HCT116 (cell line): ENCODE results near the gene C2. TPM values are rescaled to one million over a fixed set of nuclear protein-coding genes. Genes with fewer than 3 reads are reported as not detected.

Source experiments
- ATAC-seq: fragments of 200-7000 bp; cut with Tn5 transposase; 2 replicates; pipeline ENCODE4 v1.9.1; 2020; ENCODE audit warnings: mild to moderate bottlenecking, moderate library complexity
- BruUV-seq: library from RNA; stranded (reverse); fragments of 400-500 nt; replicated peaks from 2 replicates; lab custom pipeline; 2021; lab: Mats Ljungman, UMichigan
- CTCF ChIA-PET: fragments of 300-600 bp; sonication (Branson Sonifier 250); formaldehyde crosslinking; loops from one replicate; lab custom pipeline; 2021; ENCODE audit warnings: antibody characterized with exemption; lab: Charles Lee
- POLR2A ChIA-PET: fragments of 300-600, 350-600 bp; sonication (Branson Sonifier 250); formaldehyde crosslinking; loops from one replicate; lab custom pipeline; 2021; ENCODE audit warnings: antibody characterized with exemption; lab: Charles Lee
- RAD21 ChIA-PET, 2 experiments: fragments of 300-600 bp; sonication (Branson Sonifier 250); formaldehyde crosslinking; loops; one replicate each; lab custom pipeline; 2023; ENCODE audit warnings: low total read pairs in 2 of 2; ENCODE audit not compliant: uncharacterized antibody in 2 of 2, unreplicated experiment in 2 of 2, low non-redundant PET in 1 of 2; lab: Charles Lee
- DNase-seq: peaks from one replicate; pipeline ENCODE4 v3.0.0-alpha.2; 2010; ENCODE audit warnings: low read depth, low spot score
- H2AFZ ChIP-seq: fragments of 200-600 bp; shearing (Covaris generic), sonication (generic); 2 replicates; pipeline ENCODE4 v1.6.1; 2017; ENCODE audit warnings: low read depth, mixed run types, mixed read lengths, antibody characterized with exemption, low read length; ENCODE audit not compliant: poor library complexity, severe bottlenecking
- H3K27ac ChIP-seq: 2 replicates; pipeline ENCODE4 v1.5.1; 2012; ENCODE audit warnings: low read depth, low read length
- H3K27me3 ChIP-seq: fragments of 200-600 bp; sonication (generic); 2 replicates; pipeline ENCODE4 v1.6.1; 2016; ENCODE audit warnings: mixed run types, low read length, mixed read lengths; ENCODE audit not compliant: insufficient read depth
- H3K36me3 ChIP-seq, 2 experiments: fragments of 200-500 bp in 1 of 2; fragments of 200-600 bp in 1 of 2; sonication (Bioruptor generic) in 1 of 2; sonication (generic) in 1 of 2; 2 replicates each; pipeline versions ENCODE4 v1.5.1 to v1.6.1; 2014 to 2016; ENCODE audit warnings: low read length in 2 of 2, inconsistent platforms in 1 of 2, mixed read lengths in 1 of 2, mixed run types in 1 of 2; ENCODE audit not compliant: insufficient read depth in 2 of 2, control insufficient read depth in 1 of 2
- H3K4me1 ChIP-seq, 2 experiments: fragments of 200-600 bp in 1 of 2; sonication (generic) in 1 of 2; 2 replicates each; pipeline versions ENCODE4 v1.5.1 to v1.6.1; 2012 to 2017; ENCODE audit warnings: low read length in 2 of 2, inconsistent platforms in 1 of 2, mild to moderate bottlenecking in 1 of 2, mixed read lengths in 1 of 2, mixed run types in 1 of 2, moderate library complexity in 1 of 2; ENCODE audit not compliant: insufficient read depth in 2 of 2, control insufficient read depth in 1 of 2
- H3K4me2 ChIP-seq: fragments of 200-600 bp; sonication (generic); 2 replicates; pipeline ENCODE4 v1.6.1; 2017; ENCODE audit warnings: mixed run types, low read length, mixed read lengths
- H3K4me3 ChIP-seq, 2 experiments: fragments of 200-600 bp in 1 of 2; sonication (generic) in 1 of 2; replicated peaks in 1 of 2; 2 replicates each; pipeline ENCODE4 v1.5.1; 2011 to 2016; ENCODE audit warnings: low read length in 2 of 2, control low read depth in 1 of 2, low read depth in 1 of 2, mild to moderate bottlenecking in 1 of 2, mixed read lengths in 1 of 2, mixed run types in 1 of 2
- H3K79me2 ChIP-seq: fragments of 200-600 bp; sonication (generic); 2 replicates; pipeline ENCODE4 v1.6.1; 2017; ENCODE audit warnings: mild to moderate bottlenecking, mixed run types, low read length, moderate library complexity, mixed read lengths; ENCODE audit not compliant: insufficient read depth
- H3K9ac ChIP-seq: fragments of 200-600 bp; sonication (generic); 2 replicates; pipeline ENCODE4 v1.6.1; 2016; ENCODE audit warnings: low read length, mixed read lengths
- H3K9me2 ChIP-seq: fragments of 200-600 bp; sonication (generic), shearing (Covaris generic); 2 replicates; pipeline ENCODE4 v1.6.1; 2017; ENCODE audit warnings: mixed run types, mild to moderate bottlenecking, moderate library complexity; ENCODE audit not compliant: insufficient read depth
- H3K9me3 ChIP-seq, 2 experiments: fragments of 200-500 bp in 1 of 2; fragments of 200-600 bp in 1 of 2; sonication (Bioruptor generic) in 1 of 2; sonication (generic) in 1 of 2; 2 replicates each; pipeline ENCODE4 v1.6.1; 2014 to 2017; ENCODE audit warnings: low read length in 2 of 2, mixed read lengths in 2 of 2, inconsistent platforms in 1 of 2, low read depth in 1 of 2, mild to moderate bottlenecking in 1 of 2, mixed run types in 1 of 2, moderate library complexity in 1 of 2; ENCODE audit not compliant: control insufficient read depth in 1 of 2, insufficient read depth in 1 of 2
- H4K20me1 ChIP-seq: fragments of 200-600 bp; sonication (generic), shearing (Covaris generic); 2 replicates; pipeline ENCODE4 v1.6.1; 2017; ENCODE audit warnings: mixed run types, mild to moderate bottlenecking, moderate library complexity; ENCODE audit not compliant: insufficient read depth
- CBX3 ChIP-seq: IDR thresholded peaks from 2 replicates; pipeline ENCODE4 v1.6.1; 2012; ENCODE audit warnings: low read depth
- CEBPB ChIP-seq: IDR thresholded peaks from 2 replicates; pipeline ENCODE4 v1.6.1; 2012; ENCODE audit warnings: low read depth
- EGR1 ChIP-seq: IDR thresholded peaks from 2 replicates; pipeline ENCODE4 v1.6.1; 2012; ENCODE audit warnings: low read depth
- ELF1 ChIP-seq: IDR thresholded peaks from 2 replicates; pipeline ENCODE4 v1.6.1; 2012; ENCODE audit warnings: low read depth, borderline replicate concordance
- JUND ChIP-seq: IDR thresholded peaks from 2 replicates; pipeline ENCODE4 v1.6.1; 2012
- RAD21 ChIP-seq: IDR thresholded peaks from 2 replicates; pipeline ENCODE4 v1.6.1; 2012; ENCODE audit warnings: low read depth, mild to moderate bottlenecking
- SIN3A ChIP-seq: IDR thresholded peaks from 2 replicates; pipeline ENCODE4 v1.6.1; 2012; ENCODE audit warnings: low read depth
- SP1 ChIP-seq: IDR thresholded peaks from 2 replicates; pipeline ENCODE4 v1.6.1; 2012; ENCODE audit warnings: low read depth
- TCF7L2 ChIP-seq: IDR thresholded peaks from 2 replicates; pipeline ENCODE4 v1.7.0; 2011; ENCODE audit warnings: borderline replicate concordance, inconsistent platforms; ENCODE audit not compliant: insufficient read depth, insufficient read length; ENCODE audit errors: extremely low read depth
- ZNF274 ChIP-seq: fragments of 200-500 bp; sonication (Bioruptor generic); IDR thresholded peaks from 2 replicates; pipeline ENCODE4 v1.6.1; 2014; ENCODE audit warnings: mild to moderate bottlenecking, low read depth, low read length, inconsistent platforms
- intact Hi-C: fragments of 100-400 bp; cut with micrococcal nuclease; formaldehyde crosslinking; loops from 2 replicates; pipeline ENCODE4 v1.10.0; 2022
- total RNA-seq: library from RNA; stranded (reverse); gene quantifications from one replicate; pipeline ENCODE4 v1.2.1, GENCODE V29; 2021; ENCODE audit not compliant: unreplicated experiment
- TF ChIP-seq, protein P1 (sequence below): IDR thresholded peaks from 2 replicates; pipeline ENCODE4 v1.6.1; 2011; ENCODE audit warnings: mild to moderate bottlenecking, low read length, moderate library complexity; ENCODE audit not compliant: insufficient replicate concordance; ENCODE audit errors: extremely low read depth
- TF ChIP-seq, protein P2 (sequence below), 3 experiments: fragments of 200-600 bp in 1 of 3; sonication (generic) in 1 of 3; IDR thresholded peaks in 2 of 3; conservative IDR thresholded peaks in 1 of 3; 2 replicates each; pipeline ENCODE4 v1.5.1; 2012 to 2017; ENCODE audit warnings: low read depth in 2 of 3, low read length in 2 of 3, antibody characterized with exemption in 1 of 3, borderline replicate concordance in 1 of 3, control low read depth in 1 of 3, mild to moderate bottlenecking in 1 of 3, mixed read lengths in 1 of 3, mixed run types in 1 of 3, moderate library complexity in 1 of 3; ENCODE audit not compliant: insufficient read depth in 1 of 3
- TF ChIP-seq, protein P3 (sequence below): IDR thresholded peaks from 2 replicates; pipeline ENCODE4 v1.6.1; 2012
- TF ChIP-seq, protein P4 (sequence below): IDR thresholded peaks from 2 replicates; pipeline ENCODE4 v1.6.1; 2012; ENCODE audit warnings: low read depth

C2 gene
- total RNA-seq, 1 experiment from 2014 or later = 3.1 TPM

DNA sequence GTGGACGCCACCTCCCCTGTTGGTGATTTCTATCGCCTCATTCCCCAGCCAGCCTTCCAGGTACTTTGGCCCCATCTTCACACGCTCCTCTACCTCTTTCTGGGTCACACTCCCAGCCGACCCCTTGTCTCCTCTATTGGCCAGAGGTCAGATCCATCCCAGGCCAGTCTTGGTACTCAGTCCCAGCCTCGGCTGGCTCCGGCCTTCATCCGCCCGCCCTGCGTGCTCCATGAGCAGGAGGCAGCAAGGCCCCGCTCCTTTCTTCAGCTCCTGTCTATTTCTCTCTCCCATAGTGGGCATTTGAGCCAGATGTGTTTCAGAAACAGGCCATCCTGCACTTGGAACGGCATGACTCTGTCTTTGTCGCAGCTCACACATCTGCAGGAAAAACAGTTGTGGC is 34.1 kb downstream of the C2 start:
- intact Hi-C loops = no loop called here
- Histone ChIP-seq H3K9me3 (no peaks in the 10 kb centered on the region), H4K20me1 (no peaks in the 10 kb centered on the region), H3K9me2 (no peaks in the 10 kb centered on the region), H3K27ac (no peak overlapping the region), H3K79me2 (peaks cover 38% of the 10 kb centered on the region), H3K36me3 (peaks cover 36 to 43% of the 10 kb centered on the region in 2 experiments), H3K4me3 (no peak overlapping the region), H3K27me3 (no peaks in the 10 kb centered on the region), H3K9ac (no peak overlapping the region), H3K4me1 (peaks cover 14 to 17% of the 10 kb centered on the region in 2 experiments), H3K4me2 (no peak overlapping the region), H2AFZ (no peak overlapping the region)
- no TSS peak for BruUV-seq
- no peak for ATAC-seq
- RAD21 ChIA-PET = no interaction called here
- POLR2A ChIA-PET = no interaction called here
- DNase-seq = no peak
- CTCF ChIA-PET = no interaction called here
- TF ChIP-seq, protein P1, sequence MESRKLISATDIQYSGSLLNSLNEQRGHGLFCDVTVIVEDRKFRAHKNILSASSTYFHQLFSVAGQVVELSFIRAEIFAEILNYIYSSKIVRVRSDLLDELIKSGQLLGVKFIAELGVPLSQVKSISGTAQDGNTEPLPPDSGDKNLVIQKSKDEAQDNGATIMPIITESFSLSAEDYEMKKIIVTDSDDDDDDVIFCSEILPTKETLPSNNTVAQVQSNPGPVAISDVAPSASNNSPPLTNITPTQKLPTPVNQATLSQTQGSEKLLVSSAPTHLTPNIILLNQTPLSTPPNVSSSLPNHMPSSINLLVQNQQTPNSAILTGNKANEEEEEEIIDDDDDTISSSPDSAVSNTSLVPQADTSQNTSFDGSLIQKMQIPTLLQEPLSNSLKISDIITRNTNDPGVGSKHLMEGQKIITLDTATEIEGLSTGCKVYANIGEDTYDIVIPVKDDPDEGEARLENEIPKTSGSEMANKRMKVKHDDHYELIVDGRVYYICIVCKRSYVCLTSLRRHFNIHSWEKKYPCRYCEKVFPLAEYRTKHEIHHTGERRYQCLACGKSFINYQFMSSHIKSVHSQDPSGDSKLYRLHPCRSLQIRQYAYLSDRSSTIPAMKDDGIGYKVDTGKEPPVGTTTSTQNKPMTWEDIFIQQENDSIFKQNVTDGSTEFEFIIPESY = no peak
- no peak for TF ChIP-seq RAD21
- TF ChIP-seq CEBPB = no peak
- TF ChIP-seq SIN3A = no peak
- TF ChIP-seq ZNF274 = no peak
- no peak for TF ChIP-seq ELF1
- TF ChIP-seq, protein P2, sequence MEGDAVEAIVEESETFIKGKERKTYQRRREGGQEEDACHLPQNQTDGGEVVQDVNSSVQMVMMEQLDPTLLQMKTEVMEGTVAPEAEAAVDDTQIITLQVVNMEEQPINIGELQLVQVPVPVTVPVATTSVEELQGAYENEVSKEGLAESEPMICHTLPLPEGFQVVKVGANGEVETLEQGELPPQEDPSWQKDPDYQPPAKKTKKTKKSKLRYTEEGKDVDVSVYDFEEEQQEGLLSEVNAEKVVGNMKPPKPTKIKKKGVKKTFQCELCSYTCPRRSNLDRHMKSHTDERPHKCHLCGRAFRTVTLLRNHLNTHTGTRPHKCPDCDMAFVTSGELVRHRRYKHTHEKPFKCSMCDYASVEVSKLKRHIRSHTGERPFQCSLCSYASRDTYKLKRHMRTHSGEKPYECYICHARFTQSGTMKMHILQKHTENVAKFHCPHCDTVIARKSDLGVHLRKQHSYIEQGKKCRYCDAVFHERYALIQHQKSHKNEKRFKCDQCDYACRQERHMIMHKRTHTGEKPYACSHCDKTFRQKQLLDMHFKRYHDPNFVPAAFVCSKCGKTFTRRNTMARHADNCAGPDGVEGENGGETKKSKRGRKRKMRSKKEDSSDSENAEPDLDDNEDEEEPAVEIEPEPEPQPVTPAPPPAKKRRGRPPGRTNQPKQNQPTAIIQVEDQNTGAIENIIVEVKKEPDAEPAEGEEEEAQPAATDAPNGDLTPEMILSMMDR (IDR thresholded peaks at IDR 0.05 in 2 of 3, conservative IDR thresholded peaks at IDR 0.05 in 1 of 3; ENCODE audit: borderline replicate concordance in 1 of 3, insufficient read depth in 1 of 3, low read depth in 2 of 3, low read length in 2 of 3) = no peak
- no peak for TF ChIP-seq EGR1
- TF ChIP-seq, protein P3, sequence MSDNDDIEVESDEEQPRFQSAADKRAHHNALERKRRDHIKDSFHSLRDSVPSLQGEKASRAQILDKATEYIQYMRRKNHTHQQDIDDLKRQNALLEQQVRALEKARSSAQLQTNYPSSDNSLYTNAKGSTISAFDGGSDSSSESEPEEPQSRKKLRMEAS = no peak
- TF ChIP-seq TCF7L2 = no peak
- TF ChIP-seq CBX3 = no peak
- TF ChIP-seq, protein P4, sequence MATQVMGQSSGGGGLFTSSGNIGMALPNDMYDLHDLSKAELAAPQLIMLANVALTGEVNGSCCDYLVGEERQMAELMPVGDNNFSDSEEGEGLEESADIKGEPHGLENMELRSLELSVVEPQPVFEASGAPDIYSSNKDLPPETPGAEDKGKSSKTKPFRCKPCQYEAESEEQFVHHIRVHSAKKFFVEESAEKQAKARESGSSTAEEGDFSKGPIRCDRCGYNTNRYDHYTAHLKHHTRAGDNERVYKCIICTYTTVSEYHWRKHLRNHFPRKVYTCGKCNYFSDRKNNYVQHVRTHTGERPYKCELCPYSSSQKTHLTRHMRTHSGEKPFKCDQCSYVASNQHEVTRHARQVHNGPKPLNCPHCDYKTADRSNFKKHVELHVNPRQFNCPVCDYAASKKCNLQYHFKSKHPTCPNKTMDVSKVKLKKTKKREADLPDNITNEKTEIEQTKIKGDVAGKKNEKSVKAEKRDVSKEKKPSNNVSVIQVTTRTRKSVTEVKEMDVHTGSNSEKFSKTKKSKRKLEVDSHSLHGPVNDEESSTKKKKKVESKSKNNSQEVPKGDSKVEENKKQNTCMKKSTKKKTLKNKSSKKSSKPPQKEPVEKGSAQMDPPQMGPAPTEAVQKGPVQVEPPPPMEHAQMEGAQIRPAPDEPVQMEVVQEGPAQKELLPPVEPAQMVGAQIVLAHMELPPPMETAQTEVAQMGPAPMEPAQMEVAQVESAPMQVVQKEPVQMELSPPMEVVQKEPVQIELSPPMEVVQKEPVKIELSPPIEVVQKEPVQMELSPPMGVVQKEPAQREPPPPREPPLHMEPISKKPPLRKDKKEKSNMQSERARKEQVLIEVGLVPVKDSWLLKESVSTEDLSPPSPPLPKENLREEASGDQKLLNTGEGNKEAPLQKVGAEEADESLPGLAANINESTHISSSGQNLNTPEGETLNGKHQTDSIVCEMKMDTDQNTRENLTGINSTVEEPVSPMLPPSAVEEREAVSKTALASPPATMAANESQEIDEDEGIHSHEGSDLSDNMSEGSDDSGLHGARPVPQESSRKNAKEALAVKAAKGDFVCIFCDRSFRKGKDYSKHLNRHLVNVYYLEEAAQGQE = no peak
- no peak for TF ChIP-seq SP1
- no peak for TF ChIP-seq JUND
